Measurements from ENCODE around the gene KRTAP17-1.
"Not testable (repeated sequence)": the region's sequence is repeated elsewhere in the genome, so short reads cannot be mapped to it uniquely, and the experiment has no call there.

KRTAP17-1 gene

GRCh38 chr17:41315204-41315794, at the start of gene KRTAP17-1:
Gene KRTAP17-1, minus strand, starts transcription at chr17:41315710. Its CDS starts 60 bp downstream, at chr17:41315650.
- no peak for DNase-seq (ENCODE audit: low read depth in 2 of 3, low spot score in 1 of 3)

- no peak for DNase-seq (ENCODE audit: low read depth in 2 of 3, low spot score in 1 of 3)
Measured at GRCh38 chr17:41363881-41364280, 48.4 kb upstream of the KRTAP17-1 start.

- no peak for DNase-seq (ENCODE audit: low read depth in 2 of 3, low spot score in 1 of 3)
Measured at GRCh38 chr17:41360296-41360995, 44.9 kb upstream of the KRTAP17-1 start.

- DNase-seq (ENCODE audit: low read depth in 2 of 3, low spot score in 1 of 3) = no peak
Measured at GRCh38 chr17:41354536-41354935, 39.0 kb upstream of the KRTAP17-1 start.

GRCh38 chr17:41352597-41353366, 37.3 kb upstream of the KRTAP17-1 start:
- no peak for DNase-seq (ENCODE audit: low read depth in 2 of 3, low spot score in 1 of 3)

- no peak for DNase-seq (ENCODE audit: low read depth in 2 of 3, low spot score in 1 of 3)
Measured at GRCh38 chr17:41351177-41351576, 35.7 kb upstream of the KRTAP17-1 start.

- not testable (repeated sequence) for DNase-seq (ENCODE audit: low read depth in 2 of 3, low spot score in 1 of 3)
Measured at GRCh38 chr17:41350381-41350878, 34.9 kb upstream of the KRTAP17-1 start, which contains the start of gene KRT33A. Gene KRT33A, minus strand, starts transcription at chr17:41350828. Its CDS starts 61 bp downstream, at chr17:41350767.

GRCh38 chr17:41347869-41348760, 32.6 kb upstream of the KRTAP17-1 start:
- no peak for DNase-seq (ENCODE audit: low read depth in 2 of 3, low spot score in 1 of 3)

GRCh38 chr17:41346421-41346820, 30.9 kb upstream of the KRTAP17-1 start:
- not testable (repeated sequence) for DNase-seq (ENCODE audit: low read depth in 2 of 3, low spot score in 1 of 3)

GRCh38 chr17:41345992-41346391, 30.5 kb upstream of the KRTAP17-1 start:
- no peak for DNase-seq (ENCODE audit: low read depth in 2 of 3, low spot score in 1 of 3)

GRCh38 chr17:41343029-41343428, 27.5 kb upstream of the KRTAP17-1 start:
- no peak for DNase-seq (ENCODE audit: low read depth in 2 of 3, low spot score in 1 of 3)

- DNase-seq (ENCODE audit: low read depth in 2 of 3, low spot score in 1 of 3) = peak in 1 of 3 donors; percentile 15
Measured at GRCh38 chr17:41340934-41341861, 25.7 kb upstream of the KRTAP17-1 start.

GRCh38 chr17:41340494-41340893, 25.0 kb upstream of the KRTAP17-1 start:
- DNase-seq (ENCODE audit: low read depth in 2 of 3, low spot score in 1 of 3) = no peak

GRCh38 chr17:41339571-41340172, 24.2 kb upstream of the KRTAP17-1 start:
- no peak for DNase-seq (ENCODE audit: low read depth in 2 of 3, low spot score in 1 of 3)

- DNase-seq (ENCODE audit: low read depth in 2 of 3, low spot score in 1 of 3) = peak in 1 of 3 donors; percentile 24
Measured at GRCh38 chr17:41338961-41339485, 23.5 kb upstream of the KRTAP17-1 start.

GRCh38 chr17:41335747-41336146, 20.2 kb upstream of the KRTAP17-1 start:
- no peak for DNase-seq (ENCODE audit: low read depth in 2 of 3, low spot score in 1 of 3)

GRCh38 chr17:41334385-41335305, 19.1 kb upstream of the KRTAP17-1 start:
- DNase-seq (ENCODE audit: low read depth in 2 of 3, low spot score in 1 of 3) = no peak

GRCh38 chr17:41333836-41334235, 18.3 kb upstream of the KRTAP17-1 start:
- DNase-seq (ENCODE audit: low read depth in 2 of 3, low spot score in 1 of 3) = no peak
